GM18519 (cell line): ENCODE measurements around the gene SPRR2E.
"Not testable (repeated sequence)": the region's sequence is repeated elsewhere in the genome, so short reads cannot be mapped to it uniquely, and the experiment has no call there.

Experiments used
- ATAC-seq: cut with Tn5 transposase; IDR thresholded peaks from one replicate; pipeline ENCODE4 v1.9.1; 2021; ENCODE audit warnings: mild to moderate bottlenecking, moderate library complexity; ENCODE audit not compliant: unreplicated experiment, low FRiP score

SPRR2E gene

DNA sequence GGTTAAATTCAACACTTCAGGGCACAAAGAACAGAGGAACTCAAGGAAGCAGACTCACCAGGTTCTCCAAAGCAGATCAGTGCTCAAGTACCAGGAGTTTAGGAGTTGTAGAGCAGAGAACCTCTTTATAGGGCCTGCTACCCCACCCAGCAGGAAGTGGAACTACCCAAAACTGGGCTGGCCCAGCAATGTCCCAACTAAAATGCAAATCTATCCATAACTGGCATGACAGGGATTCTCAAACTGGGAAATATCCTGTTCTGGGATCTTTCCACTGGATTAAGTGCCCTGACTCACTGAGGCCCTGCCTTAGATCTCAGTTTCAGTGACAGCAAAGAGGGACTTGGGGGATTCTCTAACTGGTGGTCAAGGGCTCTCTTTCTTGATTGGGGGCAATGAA, at the start of gene SPRR2E:
TSS of gene SPRR2E (minus strand) at position 101 of the 400 bp plus-strand sequence. CDS start 775 bp downstream, outside the sequence.
- no peak for ATAC-seq

DNA sequence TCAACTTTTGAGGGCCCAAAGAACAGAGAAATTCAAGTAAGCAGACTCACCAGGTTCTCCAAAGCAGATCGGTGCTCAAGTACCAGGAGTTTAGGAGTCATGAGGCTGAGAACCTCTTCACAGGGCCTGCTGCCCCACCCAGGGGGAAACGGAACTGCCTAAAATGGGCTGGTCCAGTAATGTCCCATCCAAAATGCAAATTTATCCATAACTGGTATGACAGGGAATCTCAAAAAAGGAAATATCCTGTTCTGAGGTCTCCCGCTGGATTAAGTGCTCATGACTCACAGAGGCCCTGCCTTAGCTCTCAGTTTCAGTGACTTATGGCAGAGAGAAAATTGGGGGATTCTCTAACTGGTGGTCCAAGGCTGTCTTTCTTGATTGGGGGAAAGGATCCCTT, 47.1 kb upstream of the SPRR2E start:
- ATAC-seq, result no peak

GRCh38 chr1:153140484-153140883, 46.2 kb upstream of the SPRR2E start:
- ATAC-seq, result no peak

- no peak for ATAC-seq
Observed at GRCh38 chr1:153133743-153134142, 39.4 kb upstream of the SPRR2E start.

DNA sequence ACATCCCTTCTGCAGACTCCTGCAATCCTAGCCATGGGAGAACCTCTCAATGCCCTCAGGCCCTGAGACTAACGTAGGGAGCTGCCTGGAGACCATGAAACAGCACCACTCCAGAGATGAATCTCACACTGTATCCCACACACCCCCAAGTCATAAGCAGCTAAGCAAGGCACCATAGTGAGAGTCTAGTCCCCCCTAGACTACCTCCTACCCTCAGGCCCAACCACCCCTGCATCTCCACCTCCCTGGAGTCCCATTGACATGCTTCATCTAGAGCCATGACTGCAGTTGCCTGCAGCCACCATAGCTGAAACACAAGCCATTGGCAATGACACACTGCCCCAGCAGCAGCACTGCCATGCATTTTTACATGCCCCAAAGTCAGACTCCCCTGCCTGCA, 38.9 kb upstream of the SPRR2E start:
- ATAC-seq, result no peak

GRCh38 chr1:153128688-153129087, 34.4 kb upstream of the SPRR2E start:
- not testable (repeated sequence) for ATAC-seq

DNA sequence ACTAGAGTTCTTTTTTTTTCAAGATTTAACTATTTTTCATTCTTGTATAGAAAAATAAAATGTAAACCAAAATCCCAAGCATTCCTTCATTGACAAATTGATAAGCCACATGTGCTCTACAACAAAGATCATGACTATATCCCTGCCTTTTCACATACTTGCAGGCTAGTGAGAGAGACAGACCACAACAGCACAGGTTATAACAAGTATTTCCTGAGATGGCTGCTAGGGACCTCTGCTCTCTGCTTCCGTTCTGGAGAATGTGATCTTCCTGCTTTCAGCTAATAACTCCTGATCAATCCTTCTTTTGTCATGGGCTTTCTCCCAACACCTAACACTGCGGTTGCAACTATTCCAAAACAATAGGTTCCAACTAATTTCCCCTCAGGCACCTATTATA, 33.0 kb upstream of the SPRR2E start:
- ATAC-seq, result no peak

GRCh38 chr1:153125536-153125935, 31.2 kb upstream of the SPRR2E start:
- ATAC-seq, result no peak

DNA sequence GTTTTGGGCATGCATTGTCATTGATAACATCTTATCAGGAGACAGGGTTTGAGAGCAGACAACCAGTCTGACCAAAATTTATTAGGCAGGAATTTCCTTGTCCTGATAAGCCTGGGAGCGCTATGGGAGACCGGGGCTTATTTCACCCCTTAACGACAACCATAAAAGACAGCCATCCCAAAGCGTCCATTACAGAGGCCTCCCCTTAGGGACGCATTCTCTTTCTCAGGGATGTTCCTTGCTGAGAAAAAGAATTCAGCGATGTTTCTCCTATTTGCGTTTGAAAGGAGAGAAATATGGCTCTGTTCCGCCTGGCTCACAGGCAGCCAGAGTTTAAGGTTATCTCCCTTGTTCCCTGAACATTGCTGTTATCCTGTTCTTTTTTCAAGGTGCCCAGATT, 29.5 kb upstream of the SPRR2E start:
- ATAC-seq, result not testable (repeated sequence)

DNA sequence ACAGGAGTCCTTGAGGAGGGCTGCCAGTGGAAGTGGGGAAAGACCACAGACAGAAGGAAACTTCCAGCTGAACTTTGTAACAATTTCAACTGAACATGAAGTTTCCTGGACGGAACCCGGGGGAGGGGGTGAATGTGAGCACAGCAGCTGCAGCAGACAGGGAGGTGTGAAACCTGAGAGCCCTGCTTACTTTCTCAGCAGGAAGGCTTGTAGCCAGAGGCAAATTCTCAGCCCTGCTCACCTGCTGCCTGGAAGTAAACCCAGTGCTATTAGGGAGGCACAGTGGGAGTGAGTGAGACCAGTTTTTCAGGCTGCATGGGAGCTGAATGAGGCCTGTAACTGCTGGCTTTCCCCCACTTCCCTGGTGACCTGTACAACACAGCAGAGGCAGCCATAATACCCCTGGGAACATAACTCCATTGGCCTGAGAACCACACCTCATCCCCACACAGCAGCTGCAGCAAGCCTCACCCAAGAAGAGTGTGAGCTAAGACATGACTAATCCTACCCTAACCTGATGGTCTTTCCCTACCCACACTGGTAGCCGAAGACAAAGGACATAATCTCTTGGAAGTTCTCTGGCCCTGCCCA, 28.6 kb upstream of the SPRR2E start:
- no peak for ATAC-seq

- ATAC-seq, result no peak
Observed at GRCh38 chr1:153120945-153121344, 26.6 kb upstream of the SPRR2E start.

DNA sequence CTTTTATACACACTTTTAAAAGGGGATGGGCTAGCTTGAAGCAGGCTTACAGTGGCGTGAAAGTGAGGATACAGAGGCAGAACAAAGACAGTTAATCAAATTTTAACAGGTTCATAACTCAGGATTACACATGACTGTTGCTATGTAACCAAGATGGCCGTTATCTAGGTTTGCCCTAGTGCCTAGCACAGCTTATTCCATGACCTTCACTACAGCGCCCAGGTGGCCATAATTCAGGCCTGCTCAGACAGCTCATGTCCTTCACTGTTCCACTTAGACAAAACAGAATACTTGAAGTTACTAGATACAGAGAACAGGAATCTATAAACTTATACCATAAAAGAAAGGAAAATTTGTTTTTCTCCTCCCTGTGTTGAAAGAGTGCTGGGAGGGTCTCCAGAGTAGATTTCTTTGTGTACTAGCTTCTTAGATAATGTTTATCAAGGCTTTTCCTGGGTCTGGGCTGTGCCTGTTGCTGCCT, 25.2 kb upstream of the SPRR2E start:
- no peak for ATAC-seq

DNA sequence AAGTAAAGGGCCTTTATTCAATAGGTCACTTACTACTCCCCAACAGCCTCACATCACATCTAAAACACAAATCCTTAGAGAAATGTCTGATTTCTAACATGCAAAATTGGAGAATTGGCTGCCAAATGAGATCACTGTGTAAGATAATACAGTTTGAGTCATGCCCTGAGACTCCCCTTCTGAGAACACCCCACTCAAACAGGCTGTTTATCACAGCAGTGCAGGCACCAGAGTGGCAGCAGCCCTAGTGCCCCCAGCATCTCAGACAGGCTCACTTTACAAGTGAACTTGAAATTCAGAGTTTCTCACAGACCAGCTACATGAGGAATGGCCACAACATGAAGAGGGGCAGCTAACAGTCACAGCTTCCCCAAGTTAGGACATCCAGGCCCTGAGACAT, 20.9 kb upstream of the SPRR2E start:
- ATAC-seq, result not testable (repeated sequence)

GRCh38 chr1:153113416-153113815, 19.1 kb upstream of the SPRR2E start, which contains the start of gene SPRR2F:
SPRR2F (minus strand) TSS chr1:153113516; CDS start chr1:153112733, 783 bp downstream.
- ATAC-seq, result no peak

DNA sequence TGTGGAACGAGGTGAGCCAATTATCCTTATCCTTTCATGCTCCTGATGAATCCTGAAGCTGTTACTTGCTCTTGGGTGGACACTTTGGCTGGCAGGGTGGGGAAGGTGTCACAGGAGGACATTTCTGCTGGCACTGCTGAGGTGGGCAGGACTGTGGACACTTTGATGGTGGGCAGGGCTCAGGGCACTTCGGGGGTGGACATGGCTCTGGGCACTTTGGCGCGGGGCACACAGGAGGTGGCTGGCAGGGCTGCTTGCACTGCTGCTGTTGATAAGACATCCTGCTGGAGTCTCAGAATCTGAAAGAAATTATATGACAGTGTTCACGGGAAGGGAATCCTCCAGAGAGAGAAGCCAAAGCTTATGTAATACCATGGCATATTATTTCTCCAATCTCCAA, 18.1 kb upstream of the SPRR2E start:
- ATAC-seq, result not testable (repeated sequence)

DNA sequence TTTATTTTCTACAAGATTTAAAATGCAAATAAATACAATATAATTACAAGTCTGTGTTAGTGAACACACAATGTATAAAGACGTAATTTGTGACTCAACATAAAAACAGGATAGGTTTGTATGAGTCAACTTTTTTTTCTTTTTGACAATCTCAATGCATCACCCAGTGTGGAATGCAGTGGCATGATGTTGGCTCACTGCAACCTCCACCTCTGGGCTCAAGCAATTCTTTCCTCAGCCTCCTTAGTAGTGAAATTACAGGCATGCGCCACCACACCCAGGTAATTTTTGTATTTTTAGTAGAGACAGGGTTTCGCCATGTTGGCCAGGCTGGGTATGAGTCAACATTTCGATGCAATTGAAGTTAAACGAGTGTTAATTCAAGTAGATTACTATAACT, 5.9 kb upstream of the SPRR2E start:
- ATAC-seq, result no peak

DNA sequence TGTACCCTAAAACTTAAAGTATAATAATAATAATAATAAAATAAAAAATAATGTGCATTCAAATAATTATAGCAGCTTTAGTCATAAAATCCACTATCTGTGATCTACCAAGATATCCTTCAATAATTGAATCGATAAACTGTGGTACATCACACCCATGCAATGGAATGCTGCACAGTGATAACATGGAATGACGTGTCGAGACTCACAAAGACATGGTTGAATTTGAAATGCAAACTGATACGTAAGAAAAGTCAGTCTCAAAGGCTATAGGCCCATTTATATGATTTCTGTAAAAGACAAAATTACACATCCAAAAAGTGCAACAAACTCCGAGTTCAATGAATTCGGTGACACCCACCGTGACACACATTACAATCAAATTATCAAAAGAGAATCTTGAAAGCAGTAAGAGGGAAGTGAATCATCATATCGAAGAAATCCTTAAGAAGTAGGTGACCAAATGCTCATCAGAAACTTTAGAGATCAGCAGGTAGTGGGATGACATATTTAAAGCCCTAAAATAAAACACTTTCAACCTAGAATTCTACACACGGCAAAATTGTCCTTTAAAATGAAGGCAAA, 5.2 kb upstream of the SPRR2E start:
- no peak for ATAC-seq

GRCh38 chr1:153095764-153096163, 1.4 kb upstream of the SPRR2E start:
- ATAC-seq, result no peak

GRCh38 chr1:153087652-153088051, 6.7 kb downstream of the SPRR2E start:
- ATAC-seq, result no peak

GRCh38 chr1:153081736-153082135, 12.6 kb downstream of the SPRR2E start:
- ATAC-seq, result no peak

DNA sequence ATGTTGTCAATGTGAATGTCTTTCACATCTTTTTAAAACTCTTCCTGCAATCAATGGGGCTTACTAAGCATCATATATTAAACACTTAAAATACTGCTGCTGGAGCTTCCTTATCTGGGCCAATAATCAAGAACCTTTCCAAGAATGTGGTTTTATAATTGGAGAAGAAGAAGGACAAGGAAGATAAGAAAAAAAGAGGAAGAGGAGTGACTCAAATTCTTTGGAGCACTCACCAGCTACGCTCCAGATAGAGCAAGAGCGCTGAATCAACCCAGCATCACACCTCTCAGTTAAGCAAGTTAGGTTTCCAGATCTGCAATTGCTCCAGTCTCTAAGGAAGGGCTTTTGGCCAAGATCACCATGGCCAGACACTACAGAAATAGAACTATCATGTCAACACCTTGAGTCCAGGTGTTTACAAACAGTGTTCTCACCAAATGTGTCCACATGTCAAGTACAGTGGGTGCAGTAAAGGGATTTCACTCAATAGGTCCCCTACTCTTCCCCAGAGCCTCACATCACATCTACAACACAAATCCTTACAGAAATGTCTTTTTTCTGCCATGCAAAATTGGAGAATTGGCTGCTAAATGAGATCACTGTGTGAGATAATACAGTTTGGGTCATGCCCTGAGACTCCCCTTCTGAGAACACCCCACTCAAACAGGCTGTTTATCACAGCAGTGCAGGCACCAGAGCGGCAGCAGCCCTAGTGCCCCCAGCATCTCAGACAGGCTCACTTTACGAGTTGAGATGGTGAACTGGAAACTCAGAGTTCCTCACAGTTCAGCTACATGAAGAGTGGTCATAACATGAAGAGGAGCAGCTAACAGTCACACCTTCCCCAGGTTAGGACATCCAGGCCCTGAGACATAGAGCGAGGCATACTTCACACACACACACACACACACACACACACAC, 21.3 kb downstream of the SPRR2E start:
- ATAC-seq, result no peak
